NCI-H82 treated with DMSO at 0.1 percent for 48 hours (cell line): ENCODE measurements around the gene PDE8B.

ENCODE experiments used
- DNase-seq: peaks from one replicate; lab custom pipeline; 2025; ENCODE audit not compliant: unreplicated experiment; lab: John Stamatoyannopoulos, UW

The PDE8B gene

DNA sequence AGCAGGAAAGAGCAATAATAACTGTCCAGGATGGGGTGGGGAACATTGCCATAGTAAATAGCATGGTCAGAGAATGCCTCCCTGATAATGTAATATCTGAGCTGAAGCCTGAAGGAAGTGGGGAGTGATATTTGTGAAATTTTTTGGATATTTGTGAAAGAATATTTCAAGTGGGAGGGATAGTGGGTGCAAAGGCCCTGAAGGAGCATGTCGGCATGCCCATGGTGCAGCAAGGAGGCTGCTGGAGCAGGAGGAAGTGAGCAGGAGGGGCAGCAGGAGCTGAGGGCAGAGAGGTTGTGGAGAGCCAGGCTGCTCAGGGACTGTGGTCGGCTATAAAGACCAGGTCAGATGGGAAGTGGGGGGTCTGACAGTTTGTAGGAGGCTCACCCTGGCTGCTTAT lies 21.1 kb upstream of the PDE8B start:
- no peak for DNase-seq

DNA sequence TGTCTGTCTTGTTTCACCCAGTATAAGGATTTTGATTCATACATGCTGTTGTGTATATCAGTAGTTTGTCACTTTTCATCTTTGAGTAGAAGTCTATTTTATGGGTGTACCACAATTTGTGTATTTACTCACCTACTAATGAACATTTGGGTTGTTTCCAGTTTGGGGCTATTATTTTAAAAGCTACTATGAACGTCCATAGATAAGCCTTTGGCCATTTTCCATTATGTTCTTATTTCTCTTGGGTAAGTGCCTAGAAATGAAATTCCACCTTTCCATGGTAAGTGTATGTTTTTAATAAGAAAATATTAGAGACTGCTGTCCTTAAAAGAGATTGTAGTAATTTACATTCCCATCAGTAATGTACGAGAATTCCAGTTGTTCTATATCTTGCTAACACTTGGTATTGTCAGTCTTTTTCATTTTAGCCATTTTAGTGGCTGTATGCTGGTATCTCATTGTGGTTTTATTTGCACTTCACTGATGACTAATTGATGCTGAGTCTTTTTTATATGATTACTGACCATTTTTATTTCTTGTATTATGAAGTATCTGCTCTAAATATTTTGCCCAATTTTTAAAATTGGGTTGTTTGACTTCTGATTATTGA lies 17.9 kb upstream of the PDE8B start:
- DNase-seq, result no peak

DNA sequence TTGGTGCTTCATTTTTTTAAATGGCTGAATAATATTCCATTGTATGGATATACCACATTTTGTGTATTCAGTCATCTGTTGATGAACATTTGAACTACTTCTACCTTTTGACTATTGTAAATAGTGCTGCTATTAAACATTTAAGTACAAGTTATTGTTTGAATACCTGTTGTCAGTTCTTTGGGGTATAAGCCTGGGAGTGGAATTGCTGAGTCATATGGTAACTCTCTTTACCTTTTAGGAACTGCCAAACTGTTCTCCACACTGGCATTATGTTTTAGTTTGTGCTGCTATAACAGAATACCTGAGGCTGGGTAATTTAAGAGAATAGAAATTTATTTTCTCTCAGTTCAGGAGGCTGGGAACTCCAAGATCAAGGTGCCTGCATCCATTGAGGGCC lies 15.7 kb upstream of the PDE8B start:
- no peak for DNase-seq

DNA sequence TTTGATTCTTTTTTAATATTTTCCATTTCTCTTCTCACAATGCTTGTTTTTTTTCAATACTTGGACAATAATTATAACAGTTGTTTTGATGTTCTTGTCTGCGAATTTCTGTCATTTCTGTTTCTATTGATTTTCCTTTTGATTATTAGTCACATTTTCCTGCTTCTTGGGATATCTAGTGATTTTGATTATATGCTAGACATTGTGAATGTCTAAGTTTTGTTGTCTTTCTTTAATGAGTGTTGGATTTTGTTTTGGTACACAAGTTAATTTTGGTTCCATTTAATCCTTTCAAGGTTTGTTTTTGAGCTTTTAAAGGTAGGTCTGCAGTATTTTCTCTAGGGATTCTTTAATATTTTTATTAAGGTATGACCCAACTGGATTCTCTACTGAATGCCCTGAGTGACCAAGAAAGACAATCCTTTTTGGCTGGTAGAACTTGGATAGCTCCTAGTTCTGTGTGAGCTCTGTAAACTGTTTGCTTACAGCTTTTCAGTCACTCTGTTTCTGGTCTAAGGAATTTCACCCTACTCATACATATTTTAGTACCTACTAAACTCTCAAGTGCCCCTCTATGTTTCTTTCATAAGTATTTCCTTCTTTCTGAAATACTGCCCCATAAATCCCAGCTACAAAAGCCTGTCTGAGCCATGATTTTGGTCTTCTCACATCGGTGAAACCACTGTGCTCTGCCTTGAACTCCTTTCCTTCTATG lies 12.5 kb upstream of the PDE8B start:
- no peak for DNase-seq

DNA sequence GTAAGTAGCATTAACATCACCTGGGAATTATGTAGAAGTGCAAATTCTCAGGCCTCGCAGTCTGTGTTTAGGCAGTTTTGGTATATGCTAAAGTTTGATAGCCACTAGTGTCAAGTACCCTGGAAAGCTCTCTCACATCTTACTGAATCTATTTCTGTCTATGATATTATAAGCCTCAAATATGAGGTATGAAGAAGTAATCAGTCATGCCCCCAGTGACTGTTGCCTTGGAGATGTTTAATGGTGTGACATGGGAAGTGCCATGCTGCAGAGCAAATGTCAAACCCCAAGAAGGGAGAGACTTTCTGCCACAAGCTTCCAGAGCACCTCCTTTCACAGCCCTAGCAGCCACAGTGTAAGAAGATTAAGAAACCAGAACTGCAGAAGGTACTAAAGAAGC lies 9.8 kb upstream of the PDE8B start:
- DNase-seq, result peak; percentile 19

DNA sequence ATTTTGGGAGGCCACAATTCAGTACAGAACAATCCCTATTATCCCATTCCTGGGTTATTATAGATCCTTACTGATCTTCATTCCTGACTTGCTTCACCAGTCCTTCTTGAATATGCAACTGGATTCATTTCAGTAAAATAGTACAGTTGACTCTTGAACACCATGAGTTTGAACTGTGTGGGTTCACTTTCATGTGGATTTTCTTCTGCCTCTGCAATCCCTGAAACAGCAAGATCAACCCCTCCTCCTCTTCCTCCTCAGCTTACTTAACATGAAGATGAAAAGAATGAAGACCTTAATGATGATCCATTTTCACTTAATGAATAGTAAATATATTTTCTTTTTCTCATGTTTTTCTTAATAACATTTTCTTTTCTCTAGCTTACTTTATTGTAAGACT lies 8.3 kb upstream of the PDE8B start:
- no peak for DNase-seq

DNA sequence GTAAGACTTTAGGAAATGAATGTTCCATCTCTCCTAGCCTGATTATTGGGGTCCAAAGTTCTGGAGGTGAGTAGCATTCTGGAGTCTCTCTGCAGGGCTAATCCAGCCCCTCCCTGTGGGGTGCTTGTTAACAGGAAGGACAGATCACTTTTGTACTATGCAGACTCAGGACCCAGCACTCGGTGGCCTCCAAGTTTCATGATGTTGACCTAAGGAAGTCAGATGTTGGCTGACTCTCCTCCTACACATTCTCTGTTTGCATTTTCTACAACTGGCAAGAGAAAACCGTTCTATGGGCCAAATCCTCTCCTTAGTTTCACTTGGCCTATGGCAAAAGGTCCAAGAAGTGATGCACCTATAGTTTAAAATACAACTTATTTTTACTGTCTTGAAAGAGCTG lies 5.5 kb upstream of the PDE8B start:
- DNase-seq, result no peak

DNA sequence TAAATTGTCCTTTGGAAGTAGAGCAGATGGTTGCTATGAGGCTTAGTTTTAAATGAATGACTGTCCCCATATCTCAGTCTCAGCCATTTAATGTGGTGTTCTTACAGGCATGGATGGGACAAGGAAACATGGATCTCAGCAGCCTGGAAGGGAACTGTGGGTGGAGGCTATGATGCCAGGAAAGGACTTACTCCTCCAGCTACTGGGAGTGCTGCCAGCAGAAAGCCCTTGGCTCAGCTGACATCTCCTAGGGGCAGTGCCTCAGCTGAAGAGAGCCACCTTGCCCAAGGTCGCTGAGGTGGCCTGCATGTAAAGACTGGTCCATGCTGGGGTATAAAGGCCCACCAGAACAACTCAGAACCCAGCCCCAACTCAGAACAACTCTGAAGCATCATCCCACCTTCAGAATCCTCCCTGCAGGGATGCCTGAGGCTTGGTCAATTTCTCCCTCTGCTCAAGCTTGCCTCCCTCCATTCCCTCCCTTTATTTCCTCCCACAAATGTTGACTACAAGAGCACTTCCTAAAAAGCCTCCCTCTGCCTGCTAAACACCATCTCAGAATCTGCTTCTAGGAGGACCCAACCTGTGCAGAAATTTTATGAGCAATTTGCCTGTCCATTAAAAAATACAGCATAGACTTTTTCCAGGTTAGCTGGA lies 1.8 kb upstream of the PDE8B start:
- no peak for DNase-seq

DNA sequence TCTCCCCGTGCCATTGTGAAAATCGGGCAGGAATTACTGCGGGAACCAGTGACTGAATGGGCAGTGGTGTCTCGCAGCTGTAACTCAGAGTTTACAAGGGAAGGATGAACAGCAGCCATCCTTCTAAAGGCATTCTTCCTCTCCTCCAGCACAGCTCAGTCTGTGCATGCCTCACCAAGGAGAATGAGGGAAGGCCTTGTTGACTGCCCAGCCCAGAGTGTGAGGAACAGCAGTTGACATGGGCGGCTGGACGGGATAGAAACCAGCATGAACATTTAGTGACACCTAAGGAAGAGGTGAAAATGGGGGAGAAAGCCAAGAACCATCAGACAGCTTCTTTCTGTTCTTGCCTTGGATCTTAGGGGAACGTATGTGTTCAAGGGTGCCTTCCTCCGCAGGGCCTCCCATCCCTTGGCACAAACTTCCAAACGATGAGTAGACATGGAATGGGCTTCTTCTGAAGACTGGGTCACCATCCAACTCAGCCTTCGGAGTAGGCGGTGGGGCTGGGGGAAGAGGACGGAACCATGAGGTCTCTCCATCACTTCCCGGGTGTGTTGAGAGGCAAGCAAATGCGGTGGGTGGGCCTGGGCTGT lies 887 bp upstream of the PDE8B start:
- DNase-seq, result no peak

DNA sequence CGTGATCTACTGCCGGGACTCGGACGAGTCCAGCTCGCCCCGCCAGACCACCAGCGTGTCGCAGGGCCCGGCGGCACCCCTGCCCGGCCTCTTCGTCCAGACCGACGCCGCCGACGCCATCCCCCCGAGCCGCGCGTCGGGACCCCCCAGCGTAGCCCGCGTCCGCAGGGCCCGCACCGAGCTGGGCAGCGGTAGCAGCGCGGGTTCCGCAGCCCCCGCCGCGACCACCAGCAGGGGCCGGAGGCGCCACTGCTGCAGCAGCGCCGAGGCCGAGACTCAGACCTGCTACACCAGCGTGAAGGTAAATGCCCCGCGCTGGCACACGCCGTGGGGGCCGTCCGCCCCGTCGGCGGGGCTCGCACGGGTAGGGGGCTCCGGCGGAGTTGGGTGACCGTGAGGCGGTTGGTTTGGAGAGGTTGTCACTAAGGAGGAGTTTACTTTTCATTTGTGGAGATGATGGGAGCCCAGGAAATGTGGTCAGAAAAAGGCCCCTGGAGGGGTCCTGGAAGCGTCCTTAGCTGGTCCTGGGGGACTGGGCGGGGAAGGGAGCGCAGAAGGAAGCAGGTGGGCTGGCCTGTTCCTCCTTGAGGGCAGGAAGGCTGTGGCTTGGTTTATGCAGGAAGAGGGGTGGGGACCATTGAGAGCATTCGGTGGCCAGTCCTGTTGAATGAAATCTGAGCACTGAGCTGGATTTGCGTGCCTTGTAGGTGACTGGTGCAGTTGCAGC lies 647 bp downstream of the PDE8B start:
- no peak for DNase-seq

DNA sequence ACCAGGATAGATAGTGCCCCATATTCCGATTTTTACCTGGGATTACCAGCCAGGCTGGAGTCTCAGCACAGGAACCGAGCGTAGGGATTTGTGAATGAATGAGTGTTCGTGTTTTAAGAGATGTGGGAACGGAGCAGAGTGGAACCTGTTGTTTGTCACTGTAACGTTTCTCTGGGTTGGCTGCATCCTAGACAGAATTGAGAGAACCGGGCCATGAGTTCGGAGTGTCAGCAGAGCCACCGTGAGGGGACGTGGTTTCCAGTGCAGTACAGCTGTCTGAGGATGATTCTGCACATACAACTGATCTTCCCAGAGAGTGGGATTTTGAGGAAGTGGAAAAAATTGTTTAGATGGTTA lies 1.2 kb downstream of the PDE8B start:
- DNase-seq, result no peak

DNA sequence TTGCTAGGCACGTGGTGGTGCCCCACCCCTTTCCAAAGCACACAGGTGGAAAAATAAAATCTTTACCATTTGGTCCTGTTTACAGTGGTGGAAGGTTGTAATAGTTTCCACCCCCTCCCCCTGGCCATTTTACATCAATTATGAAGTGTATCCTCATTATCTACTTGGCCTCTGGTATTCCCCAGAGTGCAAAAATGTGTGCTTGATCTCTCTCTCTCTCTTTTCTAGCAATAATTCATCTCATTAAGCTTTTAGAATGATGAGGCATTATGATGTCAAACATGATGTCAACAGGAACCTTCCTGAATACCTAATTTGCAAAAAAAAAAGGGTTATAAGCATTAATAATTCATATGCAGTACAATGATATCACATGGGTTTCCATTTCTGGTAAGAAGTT lies 3.1 kb downstream of the PDE8B start:
- DNase-seq, result no peak

DNA sequence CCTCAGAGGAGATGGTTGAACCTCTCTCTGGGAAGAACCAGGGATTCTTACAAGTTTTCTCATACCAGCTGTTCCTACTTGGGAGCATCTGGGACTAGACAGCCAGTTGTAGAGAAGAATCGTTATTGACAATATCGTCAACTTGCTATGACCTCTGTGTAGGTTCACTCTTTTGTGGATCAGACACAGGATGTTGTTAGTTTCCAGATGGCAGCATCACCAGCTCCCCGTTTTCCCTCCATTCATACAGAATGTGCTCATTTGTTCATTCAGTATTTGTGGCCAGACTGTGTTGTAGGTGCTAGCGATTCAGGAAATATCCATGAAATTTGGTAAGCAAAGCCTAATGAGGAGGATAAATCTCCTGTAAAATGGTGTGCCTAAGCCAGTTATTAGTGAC lies 3.7 kb downstream of the PDE8B start:
- DNase-seq, result no peak

DNA sequence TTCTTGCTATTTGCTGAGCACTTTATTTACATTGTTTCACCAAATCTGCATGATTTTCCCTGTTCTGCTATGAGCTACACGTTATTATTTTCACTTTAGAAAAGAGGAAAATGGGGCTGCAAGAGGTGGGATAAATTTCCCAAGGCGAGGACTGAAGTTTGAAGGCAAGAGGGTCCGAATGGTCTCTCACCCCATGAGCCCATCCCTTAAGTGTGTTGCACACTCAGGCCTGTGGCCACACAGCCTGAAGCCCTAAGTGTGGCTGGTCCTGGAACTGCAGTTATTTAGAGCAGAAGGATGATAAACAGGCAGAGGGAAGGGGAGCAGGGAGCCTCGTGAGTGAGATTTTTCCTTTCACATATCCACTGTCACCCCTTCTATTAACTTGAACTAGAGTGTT lies 7.8 kb downstream of the PDE8B start:
- no peak for DNase-seq

DNA sequence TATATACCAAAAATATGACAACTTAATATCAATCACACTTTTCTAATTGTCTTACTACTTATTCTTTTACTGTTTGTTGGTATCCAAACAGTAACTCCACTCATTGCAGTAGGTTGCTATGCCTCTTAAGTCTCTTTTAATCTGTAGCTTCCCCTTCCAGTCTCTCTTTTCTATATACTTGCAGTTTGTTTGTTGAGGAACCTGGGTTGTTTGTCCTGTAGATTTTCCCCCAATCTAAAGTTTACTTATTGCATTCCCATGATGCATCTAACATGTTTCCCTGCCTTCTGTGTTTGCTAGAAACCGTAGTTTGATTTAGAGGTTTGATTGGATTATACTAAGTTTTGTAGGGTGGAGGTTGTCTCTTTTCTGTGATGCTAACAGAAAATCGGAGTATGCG lies 10.6 kb downstream of the PDE8B start:
- DNase-seq, result no peak

DNA sequence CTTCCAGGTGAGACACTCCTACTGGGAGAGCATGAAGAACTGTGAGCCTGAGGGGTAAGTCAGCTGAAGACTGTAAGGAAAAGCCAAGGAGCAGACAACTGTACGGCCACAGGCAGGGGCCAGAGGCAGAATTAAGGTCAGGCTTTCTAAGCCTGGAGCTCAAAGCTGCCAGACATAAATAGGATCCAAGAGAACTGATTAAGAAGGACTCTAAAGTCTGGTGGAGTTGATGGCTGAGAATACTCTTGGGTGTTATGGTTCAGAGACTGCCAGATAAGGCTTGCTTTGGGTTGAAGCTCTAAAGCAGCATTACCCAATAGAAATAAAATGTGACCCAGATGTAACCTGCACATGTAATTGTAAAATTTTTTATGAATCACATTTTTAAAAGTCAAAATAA lies 12.2 kb downstream of the PDE8B start:
- no peak for DNase-seq

DNA sequence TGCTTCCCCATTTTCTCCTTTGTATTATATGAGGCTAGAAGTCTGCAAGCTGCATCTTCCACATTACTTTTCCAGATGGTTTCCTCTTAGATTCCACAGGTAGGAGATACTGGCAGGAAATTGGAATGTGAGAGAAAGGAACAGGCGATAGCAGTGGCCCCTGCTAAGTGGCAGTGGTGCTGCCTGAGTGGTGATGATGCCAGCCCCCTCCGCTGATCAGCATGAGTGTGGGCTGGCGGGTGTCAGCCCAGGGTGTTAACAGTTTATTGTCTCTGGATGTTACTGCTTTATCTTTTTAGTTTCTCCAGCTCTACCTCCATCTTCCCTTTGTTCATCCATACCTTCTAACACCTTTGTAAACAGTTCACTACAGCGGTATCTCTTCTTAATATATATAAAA lies 13.2 kb downstream of the PDE8B start:
- no peak for DNase-seq

DNA sequence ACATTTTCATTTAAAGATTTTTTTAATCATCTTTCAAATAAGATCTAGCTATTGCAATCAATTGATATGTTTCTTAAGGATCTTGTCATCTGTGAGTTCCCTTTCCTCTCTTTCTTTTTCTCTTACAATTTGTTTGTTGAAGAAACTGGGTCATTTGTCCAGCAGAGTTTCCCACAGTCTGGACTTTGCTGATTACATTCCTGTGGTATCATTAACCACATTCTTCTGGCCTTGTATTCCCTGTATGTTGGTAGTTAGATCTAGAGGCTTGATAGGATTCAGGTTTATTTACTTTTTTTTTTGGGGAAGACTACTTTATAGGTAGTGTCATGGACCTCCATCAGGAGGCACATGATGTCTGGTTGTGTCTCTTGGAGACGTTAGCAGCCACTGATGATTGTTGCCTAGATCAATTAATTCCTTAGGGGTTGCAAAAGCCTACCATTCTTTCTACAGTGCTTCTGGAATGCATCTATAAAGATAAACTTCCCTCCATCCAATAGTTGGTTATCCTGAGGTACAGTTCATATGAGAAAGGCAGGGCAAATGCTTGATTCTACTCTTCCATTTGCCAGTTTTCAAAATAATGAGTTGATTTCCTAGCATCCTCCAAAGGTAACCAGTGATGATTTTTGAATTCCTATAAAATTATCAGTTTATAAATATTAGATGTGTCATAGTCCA lies 14.3 kb downstream of the PDE8B start:
- no peak for DNase-seq

DNA sequence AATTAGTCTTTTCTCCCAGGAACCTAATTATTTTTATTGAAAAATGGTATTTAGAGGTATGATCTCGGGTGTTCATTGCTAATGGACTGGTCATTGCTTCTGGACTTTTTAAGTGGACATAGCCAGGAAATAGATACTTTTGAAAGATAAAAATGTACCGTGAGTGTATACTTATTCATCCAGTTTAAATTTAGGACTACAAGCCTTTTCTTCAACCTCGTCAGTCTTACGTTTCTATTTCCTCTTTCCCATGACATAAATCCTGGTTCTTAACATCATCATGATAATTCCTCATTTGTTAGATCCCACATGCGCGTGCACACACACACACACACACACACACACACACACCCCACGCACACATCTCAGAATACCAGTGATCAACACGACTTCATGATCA lies 15.1 kb downstream of the PDE8B start:
- DNase-seq, result no peak

DNA sequence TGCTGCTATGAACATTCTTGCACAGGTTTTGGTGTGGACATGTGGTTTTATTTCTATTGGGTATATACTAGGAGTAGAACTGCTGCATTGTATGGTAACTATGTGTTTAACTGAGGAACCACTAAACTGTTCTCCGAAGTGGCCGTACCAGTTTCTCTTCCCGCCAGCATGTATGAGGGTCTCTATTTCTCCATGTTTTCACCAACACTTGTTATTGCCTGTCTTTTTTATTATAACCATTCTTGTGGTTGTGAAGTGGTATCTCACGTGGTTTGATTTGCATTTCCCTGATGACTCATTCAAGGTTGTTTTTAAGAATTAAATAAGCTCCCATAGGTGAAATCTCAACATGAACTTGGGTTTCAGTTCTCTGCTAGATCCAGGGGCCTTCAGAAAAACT lies 19.4 kb downstream of the PDE8B start:
- no peak for DNase-seq
